Measurements from ENCODE around the gene TMEM150B. TPM values are rescaled to one million over a fixed set of nuclear protein-coding genes. Genes with fewer than 3 reads are reported as not detected.

The TMEM150B gene
- total and polyA plus RNA-seq, 9 of the 15 experiments (the other 6 are each of a cell fraction or from before 2014, with no cell fraction given) = 0.47 to 1.3 (median 0.74) TPM; not detected in 2

DNA sequence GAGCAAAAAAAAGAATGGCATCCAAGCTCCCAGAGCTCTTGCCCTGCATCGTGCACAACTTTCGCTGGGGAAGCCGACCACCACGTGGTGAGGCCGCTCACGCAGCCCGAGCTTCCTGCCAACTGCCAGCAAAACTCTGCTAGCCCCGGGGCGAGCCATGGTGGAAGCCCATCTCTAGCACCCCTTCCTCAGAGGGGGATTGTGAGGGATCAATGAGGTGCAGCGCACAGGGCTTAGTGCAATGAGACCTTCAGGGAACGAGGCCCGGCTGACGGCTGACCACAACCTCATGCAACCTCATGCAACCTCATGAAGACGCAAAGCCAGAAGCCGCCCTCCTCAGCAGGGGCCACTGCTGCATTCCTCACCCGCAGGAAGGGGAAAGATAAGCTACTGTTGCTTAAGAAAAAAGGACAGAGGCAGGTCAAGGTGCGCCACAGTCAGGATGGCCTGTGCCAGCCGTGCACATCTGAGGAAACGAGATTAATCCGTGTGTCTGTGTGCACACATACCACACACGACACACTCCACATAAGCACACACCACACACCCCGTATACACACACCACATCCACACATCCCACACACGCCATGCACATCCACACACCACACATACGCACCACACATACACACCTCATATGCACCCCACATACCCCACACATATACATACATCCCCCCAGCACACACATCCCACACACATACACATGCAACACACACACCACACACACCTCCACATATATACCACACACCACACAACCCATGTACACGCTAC, 54.8 kb downstream of the TMEM150B start (continued):
- TF ChIP-seq, protein P1, sequence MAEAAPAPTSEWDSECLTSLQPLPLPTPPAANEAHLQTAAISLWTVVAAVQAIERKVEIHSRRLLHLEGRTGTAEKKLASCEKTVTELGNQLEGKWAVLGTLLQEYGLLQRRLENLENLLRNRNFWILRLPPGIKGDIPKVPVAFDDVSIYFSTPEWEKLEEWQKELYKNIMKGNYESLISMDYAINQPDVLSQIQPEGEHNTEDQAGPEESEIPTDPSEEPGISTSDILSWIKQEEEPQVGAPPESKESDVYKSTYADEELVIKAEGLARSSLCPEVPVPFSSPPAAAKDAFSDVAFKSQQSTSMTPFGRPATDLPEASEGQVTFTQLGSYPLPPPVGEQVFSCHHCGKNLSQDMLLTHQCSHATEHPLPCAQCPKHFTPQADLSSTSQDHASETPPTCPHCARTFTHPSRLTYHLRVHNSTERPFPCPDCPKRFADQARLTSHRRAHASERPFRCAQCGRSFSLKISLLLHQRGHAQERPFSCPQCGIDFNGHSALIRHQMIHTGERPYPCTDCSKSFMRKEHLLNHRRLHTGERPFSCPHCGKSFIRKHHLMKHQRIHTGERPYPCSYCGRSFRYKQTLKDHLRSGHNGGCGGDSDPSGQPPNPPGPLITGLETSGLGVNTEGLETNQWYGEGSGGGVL (CRISPR knock-in tag; IDR thresholded peaks at IDR 0.05) = no peak
- TF ChIP-seq ZNF41 (CRISPR knock-in tag; conservative IDR thresholded peaks at IDR 0.05) (peak; percentile 42; the same call in 1 of the 2 replicates), SMARCB1 (IDR thresholded peaks at IDR 0.05; ENCODE audit: insufficient read length, low read depth) (no peak), SIX5 (IDR thresholded peaks at IDR 0.05; ENCODE audit: borderline replicate concordance in 1 of 2, insufficient read depth in 1 of 2, low read depth in 1 of 2, low read length in 2 of 2) (no peak), MTA3 (IDR thresholded peaks at IDR 0.05; ENCODE audit: borderline replicate concordance) (no peak; the same call in 1 of the 2 replicates), FOXM1 (IDR thresholded peaks at IDR 0.05; ENCODE audit: low read depth) (no peak), FOXM1 (CRISPR knock-in tag; IDR thresholded peaks at IDR 0.05; ENCODE audit: low read depth) (no peak), ZNF75A (CRISPR knock-in tag; IDR thresholded peaks at IDR 0.05) (peak; percentile 69; the same call in 1 of the 2 replicates), MYBL2 (IDR thresholded peaks at IDR 0.05; ENCODE audit: low read depth) (no peak), MYBL2 (CRISPR knock-in tag; IDR thresholded peaks at IDR 0.05; ENCODE audit: borderline replicate concordance) (no peak), SMAD4 (CRISPR knock-in tag; conservative IDR thresholded peaks at IDR 0.05) (peak; percentile 92), RFX5 (IDR thresholded peaks at IDR 0.05; ENCODE audit: low read depth, low read length) (no peak), NFIX (CRISPR knock-in tag; IDR thresholded peaks at IDR 0.05; ENCODE audit: low read depth) (no peak), HDAC3 (IDR thresholded peaks at IDR 0.05; ENCODE audit: borderline replicate concordance, partially characterized antibody) (no peak)
- TF ChIP-seq, protein P2, sequence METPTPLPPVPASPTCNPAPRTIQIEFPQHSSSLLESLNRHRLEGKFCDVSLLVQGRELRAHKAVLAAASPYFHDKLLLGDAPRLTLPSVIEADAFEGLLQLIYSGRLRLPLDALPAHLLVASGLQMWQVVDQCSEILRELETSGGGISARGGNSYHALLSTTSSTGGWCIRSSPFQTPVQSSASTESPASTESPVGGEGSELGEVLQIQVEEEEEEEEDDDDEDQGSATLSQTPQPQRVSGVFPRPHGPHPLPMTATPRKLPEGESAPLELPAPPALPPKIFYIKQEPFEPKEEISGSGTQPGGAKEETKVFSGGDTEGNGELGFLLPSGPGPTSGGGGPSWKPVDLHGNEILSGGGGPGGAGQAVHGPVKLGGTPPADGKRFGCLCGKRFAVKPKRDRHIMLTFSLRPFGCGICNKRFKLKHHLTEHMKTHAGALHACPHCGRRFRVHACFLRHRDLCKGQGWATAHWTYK (CRISPR knock-in tag; IDR thresholded peaks at IDR 0.05) = 0 out of 2 replicates have a peak, but pooled peaks have one; percentile 39
- TF ChIP-seq, protein P3, sequence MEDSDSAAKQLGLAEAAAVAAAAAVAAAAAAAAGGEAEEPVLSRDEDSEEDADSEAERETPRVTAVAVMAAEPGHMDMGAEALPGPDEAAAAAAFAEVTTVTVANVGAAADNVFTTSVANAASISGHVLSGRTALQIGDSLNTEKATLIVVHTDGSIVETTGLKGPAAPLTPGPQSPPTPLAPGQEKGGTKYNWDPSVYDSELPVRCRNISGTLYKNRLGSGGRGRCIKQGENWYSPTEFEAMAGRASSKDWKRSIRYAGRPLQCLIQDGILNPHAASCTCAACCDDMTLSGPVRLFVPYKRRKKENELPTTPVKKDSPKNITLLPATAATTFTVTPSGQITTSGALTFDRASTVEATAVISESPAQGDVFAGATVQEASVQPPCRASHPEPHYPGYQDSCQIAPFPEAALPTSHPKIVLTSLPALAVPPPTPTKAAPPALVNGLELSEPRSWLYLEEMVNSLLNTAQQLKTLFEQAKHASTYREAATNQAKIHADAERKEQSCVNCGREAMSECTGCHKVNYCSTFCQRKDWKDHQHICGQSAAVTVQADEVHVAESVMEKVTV (CRISPR knock-in tag; IDR thresholded peaks at IDR 0.05) = no peak
- TF ChIP-seq, protein P4, sequence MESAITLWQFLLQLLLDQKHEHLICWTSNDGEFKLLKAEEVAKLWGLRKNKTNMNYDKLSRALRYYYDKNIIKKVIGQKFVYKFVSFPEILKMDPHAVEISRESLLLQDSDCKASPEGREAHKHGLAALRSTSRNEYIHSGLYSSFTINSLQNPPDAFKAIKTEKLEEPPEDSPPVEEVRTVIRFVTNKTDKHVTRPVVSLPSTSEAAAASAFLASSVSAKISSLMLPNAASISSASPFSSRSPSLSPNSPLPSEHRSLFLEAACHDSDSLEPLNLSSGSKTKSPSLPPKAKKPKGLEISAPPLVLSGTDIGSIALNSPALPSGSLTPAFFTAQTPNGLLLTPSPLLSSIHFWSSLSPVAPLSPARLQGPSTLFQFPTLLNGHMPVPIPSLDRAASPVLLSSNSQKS (CRISPR knock-in tag; IDR thresholded peaks at IDR 0.05) = no peak
- TF ChIP-seq, protein P5, sequence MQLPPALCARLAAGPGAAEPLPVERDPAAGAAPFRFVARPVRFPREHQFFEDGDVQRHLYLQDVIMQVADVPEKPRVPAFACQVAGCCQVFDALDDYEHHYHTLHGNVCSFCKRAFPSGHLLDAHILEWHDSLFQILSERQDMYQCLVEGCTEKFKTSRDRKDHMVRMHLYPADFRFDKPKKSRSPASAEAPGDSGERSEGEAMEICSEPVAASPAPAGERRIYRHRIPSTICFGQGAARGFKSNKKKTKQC (CRISPR knock-in tag; IDR thresholded peaks at IDR 0.05) = peak; percentile 71; the same call in 1 of the 2 replicates

Measured in K562 (cell line).